NCI-H187 (cell line): ENCODE data around the gene HMGCS2.
A peak's percentile ranks its signal among the peaks of the same experiment; 100 is the strongest.
"Not testable (repeated sequence)": the region's sequence is repeated elsewhere in the genome, so short reads cannot be mapped to it uniquely, and the experiment has no call there.

Experiments used
- DNase-seq, 2 experiments: peaks; one replicate each; lab custom pipeline; 2025; lab: John Stamatoyannopoulos, UW

The HMGCS2 gene

GRCh38 chr1:119790451-119791198, 21.9 kb upstream of the HMGCS2 start:
- no peak for DNase-seq

- DNase-seq, result no peak
These were observed 19.1 kb upstream of the HMGCS2 start for GRCh38 chr1:119787776-119788175.

GRCh38 chr1:119786473-119787050, 17.9 kb upstream of the HMGCS2 start:
- not testable (repeated sequence) for DNase-seq

- not testable (repeated sequence) for DNase-seq
These were observed 17.3 kb upstream of the HMGCS2 start for GRCh38 chr1:119786046-119786445.

GRCh38 chr1:119784191-119784781, 15.6 kb upstream of the HMGCS2 start:
- DNase-seq, result no peak

- DNase-seq, result no peak
These were observed 14.9 kb upstream of the HMGCS2 start for GRCh38 chr1:119783354-119784185.

- DNase-seq, result no peak
These were observed 14.1 kb upstream of the HMGCS2 start for GRCh38 chr1:119782631-119783325.

- no peak for DNase-seq
These were observed 12.9 kb upstream of the HMGCS2 start for GRCh38 chr1:119781434-119782210.

GRCh38 chr1:119779869-119780356, 11.2 kb upstream of the HMGCS2 start:
- DNase-seq, result peak in 1 of 2 experiments; percentile 47

- no peak for DNase-seq
These were observed 10.3 kb upstream of the HMGCS2 start for GRCh38 chr1:119778886-119779560.

GRCh38 chr1:119778359-119778758, 9.7 kb upstream of the HMGCS2 start:
- DNase-seq, result no peak

GRCh38 chr1:119774746-119775490, 6.2 kb upstream of the HMGCS2 start:
- DNase-seq, result no peak

- DNase-seq, result no peak
These were observed 5.1 kb upstream of the HMGCS2 start for GRCh38 chr1:119773711-119774241.

GRCh38 chr1:119772298-119772697, 3.6 kb upstream of the HMGCS2 start:
- DNase-seq, result no peak

- DNase-seq, result no peak
These were observed 3.1 kb upstream of the HMGCS2 start for GRCh38 chr1:119771770-119772169.

GRCh38 chr1:119771016-119771415, 2.3 kb upstream of the HMGCS2 start:
- no peak for DNase-seq

GRCh38 chr1:119767486-119767885, 1.2 kb downstream of the HMGCS2 start:
- DNase-seq, result no peak

- no peak for DNase-seq
These were observed 2.3 kb downstream of the HMGCS2 start for GRCh38 chr1:119766374-119766794.

GRCh38 chr1:119764220-119764619, 4.5 kb downstream of the HMGCS2 start:
- DNase-seq, result no peak
